Heart right ventricle (tissue), 16 donors: ENCODE measurements around the gene NSD1. TPM values are rescaled to one million over a fixed set of nuclear protein-coding genes. Genes with fewer than 3 reads are reported as not detected.

Experiments used
- ATAC-seq, 8 donors: fragments of 200-7000 bp; cut with Tn5 transposase; one replicate each; pipeline ENCODE4 v1.9.1; 2020; ENCODE audit warnings: mild to moderate bottlenecking in 8 of 8, moderate library complexity in 8 of 8, moderate number of reproducible peaks in 1 of 8
- DNase-seq, 2 donors: peaks; one replicate each; pipeline ENCODE4 v3.0.0-alpha.2; 2020
- H3K27ac ChIP-seq, 10 donors: fragments of 200-600 bp; sonication (generic) in 2 of 10; one replicate each; pipeline versions ENCODE4 v1.5.0 to v1.8.0; 2020 to 2022; ENCODE audit warnings: mild to moderate bottlenecking in 3 of 10
- H3K27me3 ChIP-seq, 7 donors: fragments of 200-600 bp; one replicate each; pipeline ENCODE4 v1.8.0; 2021 to 2022; ENCODE audit warnings: mild to moderate bottlenecking in 2 of 7
- H3K36me3 ChIP-seq, 9 donors: fragments of 200-600 bp; sonication (generic) in 1 of 9; one replicate each; pipeline versions ENCODE4 v1.5.0 to v1.8.0; 2020 to 2022; ENCODE audit warnings: mild to moderate bottlenecking in 2 of 9
- H3K4me1 ChIP-seq, 9 donors: fragments of 200-600 bp; sonication (generic) in 1 of 9; one replicate each; pipeline versions ENCODE4 v1.5.0 to v1.8.0; 2020 to 2022; ENCODE audit warnings: mild to moderate bottlenecking in 4 of 9
- H3K4me3 ChIP-seq, 10 donors: fragments of 200-600 bp; sonication (generic) in 2 of 10; one replicate each; pipeline versions ENCODE4 v1.5.0 to v1.8.0; 2020 to 2022; ENCODE audit warnings: mild to moderate bottlenecking in 7 of 10, moderate library complexity in 2 of 10
- H3K9me3 ChIP-seq, 11 donors: fragments of 200-600 bp in 10 of 11; sonication (generic) in 2 of 11; one replicate each; pipeline versions ENCODE4 v1.5.0 to v1.8.0; 2013 to 2022; ENCODE audit warnings: mild to moderate bottlenecking in 2 of 11, control low read depth in 1 of 11, moderate library complexity in 1 of 11
- CTCF ChIP-seq, 9 donors: fragments of 200-600 bp; sonication (generic) in 2 of 9; IDR thresholded peaks; one replicate each; pipeline versions ENCODE4 v1.5.0 to v1.8.0; 2021 to 2022; ENCODE audit warnings: antibody characterized with exemption in 9 of 9, mild to moderate bottlenecking in 5 of 9, moderate library complexity in 1 of 9
- WGBS, 2 donors: extraction: QIAGEN DNeasy Blood & Tissue Kit; methylation state at CpG; one replicate each; pipeline ENCODE4 v1.1.7; 2013; ENCODE audit warnings: inconsistent platforms in 1 of 2; 5-methylcytosine and 5-hydroxymethylcytosine counted together
- intact Hi-C, 10 donors: fragments of 100-400 bp; cut with DNase I; formaldehyde crosslinking; loops; one replicate each; pipeline versions ENCODE4 v1.11.1 to v1.14.2; 2022
- polyA plus RNA-seq, 2 donors: library from polyadenylated mRNA; stranded (reverse); fragments of 200-250 nt; gene quantifications; one replicate each; pipeline ENCODE4 v1.2.3, GENCODE V29; 2013
- total RNA-seq, 10 donors: library from RNA; stranded (reverse); fragmentation: NEBNext Ultra II Directional in 3 of 10; extraction: Animal tissue kit (Norgen Biotek cat#: 25700) in 3 of 10; gene quantifications; one replicate each; pipeline versions ENCODE4 v1.2.1 to v1.2.4, GENCODE V29; 2021 to 2023
- donor health status: Arrhythmogenic right ventricular cardiomyopathy.
- donor health status: ischemic (EF 13 %, LVEDD 7.1; RV severe dilation, severe dysfunction).
- donor health status: healthy with polysubstance abuse.
- donor health status: DM: no; HTN: yes; CAD: no.
- donor health status: DM: no; HTN: no; CAD: no.
- donor health status: ischemic (EF 25% LVEDD 6.9; RV normal size, moderate dysfunction).
- donor health status: ischemic (EF 25% LVEDD 5.7; RV mildly dilated, moderate dysfunction).
- donor health status: healthy.
- donor health status: DM: yes; HTN: yes; CAD: no.
- donor health status: Ischemic cardiomyopathy.
- donor health status: ischemic (EF 35%, LVEDD 5.7; RV mildly dilated, moderate dysfunction).
- donor health status: nonischemic (EF 11% LVEDD 7.7; RV severe dilation, severe dysfunction).
- donor health status: DM: yes; HTN: yes; CAD: no.
- donor health status: PGD.
- donor health status: ischemic (EF 29% LVEDD 5.4; RV normal size, mild dysfunction).
- donor health status: nonischemic (EF 23%, LVEDD 6.1; RV moderate dilation, normal function).

The NSD1 gene
- total and polyA plus RNA-seq, 12 donors: 5.6 to 62.9 (median 47.1) TPM

DNA sequence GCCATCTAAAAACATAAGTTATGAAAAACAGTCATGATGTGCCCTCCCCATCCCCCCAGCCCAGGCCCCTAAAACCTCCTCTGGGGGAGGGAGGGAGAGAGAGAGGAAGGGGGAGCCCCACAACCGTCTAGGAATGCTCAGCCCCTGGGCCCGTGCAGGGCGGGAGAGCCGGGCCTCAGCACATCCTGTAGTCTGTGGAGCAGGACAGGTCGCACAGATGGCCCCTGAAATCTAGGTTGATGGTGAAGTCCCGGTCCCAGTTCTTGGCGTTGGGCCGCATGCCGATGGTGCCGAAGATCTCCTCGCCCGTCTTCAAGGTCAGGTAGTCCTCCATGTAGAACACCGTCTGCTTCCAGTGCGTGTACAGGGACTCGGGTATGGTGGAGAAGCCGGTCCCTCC is 131.8 kb downstream of the NSD1 start:
- Histone ChIP-seq H3K9me3 (no peaks in the 10 kb centered on the region), H3K27ac (no peak overlapping the region), H3K4me1 (no peaks in the 10 kb centered on the region), H3K4me3 (no peak overlapping the region), H3K36me3 (peaks cover 0 to 100% (median 57%) of the 10 kb centered on the region in 9 donors), H3K27me3 (no peaks in the 10 kb centered on the region)
- DNase-seq (no peak), ATAC-seq (peak in 2 of 8 donors; percentile 41 to 59)
- WGBS, 2 donors: 95% methylated on average over 16 of the region's 16 CpGs
- intact Hi-C loops: no loop called here
- TF ChIP-seq CTCF (IDR thresholded peaks at IDR 0.05): no peak

GRCh38 chr5:177269232-177269895 is 135.8 kb downstream of the NSD1 start:
- intact Hi-C loops: no loop called here
- Histone ChIP-seq H3K27me3 (no peaks in the 10 kb centered on the region), H3K4me3 (no peak overlapping the region), H3K9me3 (no peaks in the 10 kb centered on the region), H3K4me1 (no peaks in the 10 kb centered on the region), H3K27ac (no peak overlapping the region), H3K36me3 (peaks cover 0 to 100% (median 44%) of the 10 kb centered on the region in 9 donors)
- TF ChIP-seq CTCF (IDR thresholded peaks at IDR 0.05): no peak
- WGBS, 2 donors: 89 to 92% methylated on average over 7 of the region's 7 CpGs
- ATAC-seq (no peak), DNase-seq (no peak)

DNA sequence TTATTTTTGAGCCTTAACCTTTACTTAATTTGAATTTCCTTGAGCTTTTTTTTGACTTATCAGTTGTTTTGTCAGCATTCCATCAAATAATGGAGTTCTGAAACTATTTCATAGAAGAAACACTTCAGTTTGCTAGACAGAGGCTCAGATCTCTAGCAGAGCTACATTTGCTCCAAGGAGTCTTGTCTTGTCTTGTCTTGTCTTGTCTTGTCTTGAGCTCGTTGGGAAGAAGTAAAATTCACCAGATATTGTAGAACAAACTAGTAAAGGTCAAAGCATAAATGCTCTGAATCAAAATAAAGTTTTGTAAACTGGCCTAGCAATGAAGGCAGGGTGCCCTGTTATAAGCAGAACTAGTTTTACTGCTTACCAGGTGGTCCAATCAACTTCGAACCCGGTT is 136.4 kb downstream of the NSD1 start:
- Histone ChIP-seq H3K4me1 (no peaks in the 10 kb centered on the region), H3K27ac (no peak overlapping the region), H3K9me3 (no peaks in the 10 kb centered on the region), H3K36me3 (peaks cover 0 to 100% (median 47%) of the 10 kb centered on the region in 9 donors), H3K4me3 (no peak overlapping the region), H3K27me3 (no peaks in the 10 kb centered on the region)
- TF ChIP-seq CTCF (IDR thresholded peaks at IDR 0.05): no peak
- ATAC-seq (no peak), DNase-seq (no peak)
- WGBS, 2 donors: 92 to 93% methylated on average over 3 of the region's 3 CpGs
- intact Hi-C loops: loop anchor here in 1 of 10 donors (10.0 kb wide), 1 partner anchor 155 kb away; no protein-coding TSS in a partner anchor

DNA sequence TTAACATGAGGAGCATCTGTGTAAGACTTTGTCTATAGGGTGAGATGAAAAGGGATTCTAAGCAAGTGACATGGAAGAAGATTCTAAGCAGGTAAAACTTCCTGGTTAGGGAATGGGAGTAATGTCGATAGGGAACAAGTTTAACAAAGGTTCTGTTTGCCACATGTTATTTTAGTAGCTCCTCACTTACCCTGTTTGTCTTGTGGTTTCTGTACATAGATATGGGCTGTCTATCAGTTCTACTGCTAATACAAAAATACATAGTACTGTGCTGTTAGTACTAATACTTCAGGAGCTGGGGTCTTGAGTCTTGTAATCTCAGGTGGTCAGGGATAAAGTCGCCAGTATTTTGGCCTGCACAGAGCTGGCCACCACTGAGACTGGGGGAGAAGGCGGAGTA is 137.1 kb downstream of the NSD1 start:
- 94 to 96% methylated on average over 3 of the region's 3 CpGs for WGBS, 2 donors
- H3K4me1 ChIP-seq: no peaks in the 10 kb centered on the region
- intact Hi-C loops: loop anchor here in 1 of 10 donors (10.0 kb wide), 1 partner anchor 156 kb away; no protein-coding TSS in a partner anchor
- DNase-seq (no peak), ATAC-seq (no peak)
- H3K36me3 ChIP-seq: peaks cover 0 to 100% (median 49%) of the 10 kb centered on the region in 9 donors
- no peak overlapping the region for H3K27ac ChIP-seq
- no peak for TF ChIP-seq CTCF (IDR thresholded peaks at IDR 0.05)
- H3K4me3 ChIP-seq: no peak overlapping the region
- no peaks in the 10 kb centered on the region for H3K9me3 ChIP-seq
- no peaks in the 10 kb centered on the region for H3K27me3 ChIP-seq
